ENCODE results near the gene ATP6V1F.

ATP6V1F gene

GRCh38 chr7:128841921-128842673 is 20.6 kb upstream of the ATP6V1F start:
- TF ChIP-seq, protein P1, sequence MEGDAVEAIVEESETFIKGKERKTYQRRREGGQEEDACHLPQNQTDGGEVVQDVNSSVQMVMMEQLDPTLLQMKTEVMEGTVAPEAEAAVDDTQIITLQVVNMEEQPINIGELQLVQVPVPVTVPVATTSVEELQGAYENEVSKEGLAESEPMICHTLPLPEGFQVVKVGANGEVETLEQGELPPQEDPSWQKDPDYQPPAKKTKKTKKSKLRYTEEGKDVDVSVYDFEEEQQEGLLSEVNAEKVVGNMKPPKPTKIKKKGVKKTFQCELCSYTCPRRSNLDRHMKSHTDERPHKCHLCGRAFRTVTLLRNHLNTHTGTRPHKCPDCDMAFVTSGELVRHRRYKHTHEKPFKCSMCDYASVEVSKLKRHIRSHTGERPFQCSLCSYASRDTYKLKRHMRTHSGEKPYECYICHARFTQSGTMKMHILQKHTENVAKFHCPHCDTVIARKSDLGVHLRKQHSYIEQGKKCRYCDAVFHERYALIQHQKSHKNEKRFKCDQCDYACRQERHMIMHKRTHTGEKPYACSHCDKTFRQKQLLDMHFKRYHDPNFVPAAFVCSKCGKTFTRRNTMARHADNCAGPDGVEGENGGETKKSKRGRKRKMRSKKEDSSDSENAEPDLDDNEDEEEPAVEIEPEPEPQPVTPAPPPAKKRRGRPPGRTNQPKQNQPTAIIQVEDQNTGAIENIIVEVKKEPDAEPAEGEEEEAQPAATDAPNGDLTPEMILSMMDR (IDR thresholded peaks at IDR 0.05; ENCODE audit: insufficient read depth, low read length, poor library complexity, severe bottlenecking), result peak; percentile 87
- Histone ChIP-seq H3K4me3 (replicated peaks; ENCODE audit: low read depth, low read length) (no peak overlapping the region), H3K27me3 (replicated peaks; ENCODE audit: control insufficient read depth, insufficient read depth, low read length) (no peaks in the 10 kb centered on the region; the same call in 1 of the 2 replicates), H3K36me3 (ENCODE audit: control insufficient read depth, insufficient read depth, low read length) (no peaks in the 10 kb centered on the region)
- peak; percentile 60 for DNase-seq (ENCODE audit: extremely low read depth, insufficient read length)

DNA sequence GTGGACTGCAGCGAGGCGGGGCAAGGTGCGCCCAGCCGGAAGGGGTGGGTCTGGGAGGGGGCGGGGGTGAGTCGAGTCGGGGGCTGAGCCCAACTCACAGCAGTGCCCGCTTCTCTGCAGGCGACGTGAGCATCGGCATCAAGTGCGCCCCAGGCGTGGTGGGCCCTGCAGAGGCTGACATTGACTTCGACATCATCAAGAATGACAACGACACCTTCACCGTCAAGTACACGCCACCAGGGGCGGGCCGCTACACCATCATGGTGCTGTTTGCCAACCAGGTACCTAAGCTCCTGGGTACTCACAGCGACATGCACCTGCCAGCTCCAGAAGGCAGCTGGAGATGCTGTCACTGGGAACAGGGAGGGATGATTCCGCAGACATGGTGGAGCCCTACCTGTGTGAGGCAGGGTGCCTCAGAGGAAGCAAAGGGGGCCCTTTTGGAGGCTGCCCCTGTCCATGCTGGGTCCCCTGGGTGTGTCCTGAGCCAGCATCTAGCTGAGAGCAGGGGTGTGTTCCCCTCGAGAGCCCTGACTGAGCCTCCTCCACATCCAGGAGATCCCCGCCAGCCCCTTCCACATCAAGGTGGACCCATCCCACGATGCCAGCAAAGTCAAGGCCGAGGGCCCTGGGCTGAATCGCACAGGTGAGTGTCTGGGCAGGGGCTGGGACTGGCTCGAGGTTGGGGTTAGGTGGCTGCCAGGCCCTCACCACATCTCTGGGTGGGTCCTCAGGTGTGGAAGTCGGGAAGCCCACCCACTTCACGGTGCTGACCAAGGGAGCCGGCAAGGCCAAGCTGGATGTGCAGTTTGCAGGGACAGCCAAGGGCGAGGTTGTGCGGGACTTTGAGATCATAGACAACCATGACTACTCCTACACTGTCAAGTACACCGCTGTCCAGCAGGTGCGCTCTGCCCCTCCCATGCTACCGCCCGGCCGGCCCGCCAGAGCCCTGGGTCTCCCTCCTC is 19.7 kb upstream of the ATP6V1F start:
- TF ChIP-seq, protein P1 (IDR thresholded peaks at IDR 0.05; ENCODE audit: insufficient read depth, low read length, poor library complexity, severe bottlenecking), result no peak
- Histone ChIP-seq H3K4me3 (replicated peaks; ENCODE audit: low read depth, low read length) (no peak overlapping the region), H3K27me3 (replicated peaks; ENCODE audit: control insufficient read depth, insufficient read depth, low read length) (no peaks in the 10 kb centered on the region; the same call in 1 of the 2 replicates), H3K36me3 (ENCODE audit: control insufficient read depth, insufficient read depth, low read length) (no peaks in the 10 kb centered on the region)
- no peak for DNase-seq (ENCODE audit: extremely low read depth, insufficient read length)

DNA sequence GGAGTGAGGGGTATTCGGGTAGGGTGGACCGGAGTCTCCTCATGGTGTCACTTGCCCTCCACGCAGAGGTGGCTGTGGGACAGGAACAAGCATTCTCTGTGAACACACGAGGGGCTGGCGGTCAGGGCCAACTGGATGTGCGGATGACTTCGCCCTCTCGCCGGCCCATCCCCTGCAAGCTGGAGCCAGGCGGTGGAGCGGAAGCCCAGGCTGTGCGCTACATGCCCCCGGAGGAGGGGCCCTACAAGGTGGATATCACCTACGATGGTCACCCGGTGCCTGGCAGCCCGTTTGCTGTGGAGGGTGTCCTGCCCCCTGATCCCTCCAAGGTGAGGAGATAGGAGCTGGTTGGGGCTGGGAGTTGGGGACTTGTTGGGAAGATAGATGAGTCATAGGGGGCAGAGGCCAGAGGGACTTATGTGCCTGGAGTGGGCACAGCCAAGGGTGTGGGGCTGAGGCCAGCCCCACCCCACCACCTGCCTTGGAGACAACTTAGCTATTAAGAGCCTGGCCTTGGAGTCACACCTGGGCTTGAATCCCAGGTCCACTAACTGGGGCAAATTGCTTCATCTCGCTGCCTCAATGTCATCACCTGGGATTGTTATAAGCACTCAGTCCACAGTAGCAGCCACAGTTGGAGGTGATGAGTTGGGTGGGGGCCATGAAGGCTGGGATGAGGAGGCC is 18.6 kb upstream of the ATP6V1F start:
- H3K36me3 ChIP-seq (ENCODE audit: control insufficient read depth, insufficient read depth, low read length), result no peaks in the 10 kb centered on the region
- no peak overlapping the region for H3K4me3 ChIP-seq (replicated peaks; ENCODE audit: low read depth, low read length)
- TF ChIP-seq, protein P1 (IDR thresholded peaks at IDR 0.05; ENCODE audit: insufficient read depth, low read length, poor library complexity, severe bottlenecking), result no peak
- no peak for DNase-seq (ENCODE audit: extremely low read depth, insufficient read length)
- H3K27me3 ChIP-seq (replicated peaks; ENCODE audit: control insufficient read depth, insufficient read depth, low read length), result no peaks in the 10 kb centered on the region; the same call in 1 of the 2 replicates

GRCh38 chr7:128844777-128845311 is 17.8 kb upstream of the ATP6V1F start:
- no peak overlapping the region for H3K4me3 ChIP-seq (replicated peaks; ENCODE audit: low read depth, low read length)
- no peak for DNase-seq (ENCODE audit: extremely low read depth, insufficient read length)
- H3K27me3 ChIP-seq (replicated peaks; ENCODE audit: control insufficient read depth, insufficient read depth, low read length), result no peaks in the 10 kb centered on the region; the same call in 1 of the 2 replicates
- H3K36me3 ChIP-seq (ENCODE audit: control insufficient read depth, insufficient read depth, low read length), result no peaks in the 10 kb centered on the region
- TF ChIP-seq, protein P1 (IDR thresholded peaks at IDR 0.05; ENCODE audit: insufficient read depth, low read length, poor library complexity, severe bottlenecking), result no peak

- H3K4me3 ChIP-seq (replicated peaks; ENCODE audit: low read depth, low read length), result no peak overlapping the region
Observed at GRCh38 chr7:128845475-128845874, 17.2 kb upstream of the ATP6V1F start.

More at GRCh38 chr7:128845475-128845874, 17.2 kb upstream of the ATP6V1F start:
- TF ChIP-seq, protein P1 (IDR thresholded peaks at IDR 0.05; ENCODE audit: insufficient read depth, low read length, poor library complexity, severe bottlenecking), result no peak
- Histone ChIP-seq H3K27me3 (replicated peaks; ENCODE audit: control insufficient read depth, insufficient read depth, low read length) (no peaks in the 10 kb centered on the region; the same call in 1 of the 2 replicates), H3K36me3 (ENCODE audit: control insufficient read depth, insufficient read depth, low read length) (no peaks in the 10 kb centered on the region)
- no peak for DNase-seq (ENCODE audit: extremely low read depth, insufficient read length)

Data from GM06990 (cell line).